Stimulated activated CD4-positive, alpha-beta T cell treated with anti-CD3 and anti-CD28 coated beads, Interleukin-15, amount 100 ng/mL, for 1 hour (primary cell): ENCODE measurements around the gene ARHGEF33.

Experiments
- DNase-seq, 2 donors: peaks; one replicate each; pipeline ENCODE4 v3.0.0-alpha.2; 2020; ENCODE audit warnings: low read depth in 1 of 2, low spot score in 1 of 2

Gene ARHGEF33

DNA sequence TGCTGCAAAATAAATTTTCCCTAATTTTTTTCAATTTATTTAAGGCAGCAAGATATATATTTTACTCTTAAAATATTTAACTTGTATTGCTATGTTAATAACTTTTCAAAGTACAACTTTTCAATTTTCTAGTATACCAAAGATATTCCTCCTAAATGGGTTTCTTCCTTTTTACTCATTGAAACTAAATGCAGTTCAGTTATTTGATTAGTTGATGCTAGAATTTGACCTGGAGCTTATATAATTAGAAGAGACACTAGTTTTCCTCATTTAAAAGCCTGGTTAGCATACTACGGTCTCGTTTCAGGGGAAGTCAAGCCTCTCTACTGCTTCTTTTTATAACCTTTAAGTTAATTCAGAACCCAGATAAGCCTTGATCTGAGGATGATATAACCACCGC, at the start of gene ARHGEF33:
TSS of gene ARHGEF33 (plus strand) at position 301 of the 400 bp plus-strand sequence. CDS start 29,573 bp downstream, outside the sequence.
- DNase-seq = no peak

DNA sequence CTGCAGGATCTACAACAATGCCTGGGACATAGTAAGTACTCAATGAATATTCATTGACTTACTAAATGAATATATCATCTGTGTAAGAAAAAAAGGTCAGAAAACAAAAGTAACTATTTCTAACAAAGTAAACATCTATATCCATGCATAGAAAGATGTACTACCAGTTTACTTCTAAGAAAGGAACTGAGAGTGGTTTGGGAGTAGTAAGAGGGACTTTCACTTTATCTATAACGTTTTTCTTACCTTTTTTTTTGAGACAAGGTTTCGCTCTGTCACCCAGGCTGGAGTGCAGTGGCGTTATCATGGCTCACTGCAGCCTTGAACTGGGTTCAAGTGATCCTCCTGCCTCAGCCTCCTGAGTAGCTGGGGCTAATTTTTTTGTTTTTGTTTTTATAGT, 39.6 kb upstream of the ARHGEF33 start:
- no peak for DNase-seq

DNA sequence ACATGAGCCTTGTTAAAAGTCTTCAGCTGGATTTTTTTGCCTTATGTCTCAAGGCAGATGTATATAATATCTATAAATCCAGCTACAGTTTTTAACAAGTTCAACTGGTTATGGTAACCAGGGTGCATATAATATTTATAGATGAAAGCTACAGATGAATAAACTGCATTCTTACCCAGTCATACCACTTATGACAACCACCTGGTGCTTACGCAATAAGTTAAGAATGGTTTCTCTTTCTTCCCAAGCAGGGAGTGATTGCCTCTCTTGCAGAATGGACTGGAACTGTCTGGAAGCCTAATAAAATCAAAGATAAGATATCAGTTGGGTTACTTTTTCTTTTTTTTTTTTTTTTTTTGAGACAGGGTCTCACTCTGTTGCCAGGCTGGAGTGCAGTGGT, 33.5 kb upstream of the ARHGEF33 start:
- no peak for DNase-seq

DNA sequence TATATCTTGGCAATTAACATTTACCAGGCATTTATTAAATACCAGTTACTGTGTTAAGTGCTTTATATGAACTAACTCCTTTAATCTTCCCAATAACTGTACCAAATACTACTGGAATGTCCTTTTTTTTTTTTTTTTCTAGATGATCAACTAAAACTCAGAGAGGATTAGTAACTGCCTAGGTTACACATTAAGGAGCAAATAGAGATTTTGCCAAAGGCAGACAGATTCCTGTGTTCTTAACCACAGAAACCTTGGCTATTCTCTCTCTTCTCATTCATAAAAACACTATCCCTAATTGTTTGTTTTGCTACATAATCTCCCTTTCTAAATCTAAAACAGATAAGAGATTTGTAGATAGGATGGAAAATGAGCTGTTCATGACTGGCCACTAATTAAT, 27.2 kb upstream of the ARHGEF33 start:
- DNase-seq = no peak

DNA sequence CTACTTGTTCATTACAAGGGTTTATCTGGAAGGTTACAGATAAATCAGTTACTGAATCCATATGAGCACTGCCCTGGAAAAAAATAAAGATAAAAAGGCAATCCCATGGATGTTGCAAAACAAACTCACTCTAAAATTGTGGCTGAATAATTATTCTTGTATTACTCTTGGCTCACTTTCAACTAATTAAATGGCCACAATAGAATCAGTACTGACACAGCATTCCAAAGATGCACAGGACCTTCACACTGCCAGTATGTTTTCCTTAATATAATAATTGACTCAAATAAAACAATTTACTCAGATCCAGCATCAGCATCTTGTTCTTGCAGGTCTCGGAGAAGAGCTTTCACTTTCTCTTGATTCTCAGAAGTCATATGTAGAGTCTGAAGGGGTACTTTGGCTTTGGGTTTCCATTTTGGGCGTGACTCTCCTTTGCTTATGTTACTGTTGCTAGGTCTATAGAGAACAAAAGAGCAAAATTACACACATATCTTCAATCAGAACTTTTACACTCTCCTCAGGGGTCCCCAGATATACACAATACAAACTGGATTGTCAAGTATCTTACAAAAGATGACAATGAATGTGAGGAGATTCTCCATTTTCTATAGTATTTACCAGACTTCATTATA, 26.5 kb upstream of the ARHGEF33 start:
- no peak for DNase-seq

DNA sequence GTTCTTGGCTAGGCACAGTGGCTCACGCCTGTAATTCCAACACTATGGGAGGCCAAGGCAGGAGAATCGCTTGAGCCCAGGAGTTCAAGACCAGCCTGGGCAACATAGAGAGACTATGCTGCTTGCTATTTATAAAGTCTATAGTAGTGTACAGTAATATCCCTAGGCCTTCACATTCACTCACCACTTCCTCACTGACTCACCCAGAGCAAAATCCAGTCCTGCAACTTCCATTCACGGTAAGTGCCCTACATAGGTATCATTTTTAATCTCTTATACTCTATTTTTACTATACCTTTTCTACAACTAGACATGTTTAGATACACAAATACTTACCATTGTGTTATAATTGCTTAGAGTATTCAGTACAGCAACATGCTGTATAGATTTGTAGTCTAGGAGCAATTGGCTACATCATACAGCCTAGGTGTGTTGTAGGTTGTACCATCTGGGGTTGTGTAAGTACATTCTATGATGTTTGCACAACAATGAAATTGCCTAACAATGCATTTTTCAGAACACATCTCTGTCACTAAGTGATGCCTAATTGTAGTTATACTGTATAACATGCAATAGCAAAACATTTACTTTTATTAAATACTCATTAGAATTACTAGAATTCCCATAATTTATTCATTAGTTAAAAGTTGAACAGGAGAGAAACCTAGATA, 22.8 kb upstream of the ARHGEF33 start:
- DNase-seq = no peak

DNA sequence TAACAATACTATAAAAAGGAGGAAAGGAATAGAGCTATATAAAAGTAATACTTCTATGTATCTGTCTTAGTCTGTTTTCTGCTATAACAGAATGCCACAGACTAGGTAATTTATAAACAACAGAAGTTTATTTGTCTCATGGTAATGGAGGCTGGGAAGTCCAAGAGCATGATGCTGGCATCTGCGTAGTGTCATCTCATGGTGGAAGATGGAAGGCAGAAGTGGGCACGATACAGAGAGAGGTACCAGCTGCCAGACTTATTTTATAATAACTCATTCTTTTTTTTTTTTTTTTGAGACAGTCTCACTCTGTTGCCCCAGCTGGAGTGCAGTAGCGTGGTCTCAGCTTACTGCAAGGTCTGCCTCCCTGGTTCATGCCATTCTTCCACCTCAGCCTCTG, 18.2 kb upstream of the ARHGEF33 start:
- DNase-seq = no peak

DNA sequence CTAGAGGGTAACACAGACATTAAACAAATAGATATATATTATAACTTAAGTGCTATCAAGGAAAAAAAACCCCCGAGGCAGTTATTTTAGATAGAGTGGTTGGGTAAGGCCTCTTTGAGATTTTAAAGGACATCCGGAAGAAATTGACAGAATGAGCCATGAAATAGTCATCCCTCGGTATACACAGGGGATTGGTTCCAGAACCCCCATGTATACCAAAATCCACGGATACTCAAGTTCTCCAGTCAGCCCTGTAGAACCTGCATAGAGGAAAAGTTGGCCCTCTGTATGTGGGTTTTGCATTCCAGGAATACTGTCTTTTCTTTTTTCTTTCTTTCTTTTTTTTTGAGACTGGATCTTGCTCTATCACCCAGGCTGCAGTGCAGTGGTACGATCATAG, 15.9 kb upstream of the ARHGEF33 start:
- no peak for DNase-seq

DNA sequence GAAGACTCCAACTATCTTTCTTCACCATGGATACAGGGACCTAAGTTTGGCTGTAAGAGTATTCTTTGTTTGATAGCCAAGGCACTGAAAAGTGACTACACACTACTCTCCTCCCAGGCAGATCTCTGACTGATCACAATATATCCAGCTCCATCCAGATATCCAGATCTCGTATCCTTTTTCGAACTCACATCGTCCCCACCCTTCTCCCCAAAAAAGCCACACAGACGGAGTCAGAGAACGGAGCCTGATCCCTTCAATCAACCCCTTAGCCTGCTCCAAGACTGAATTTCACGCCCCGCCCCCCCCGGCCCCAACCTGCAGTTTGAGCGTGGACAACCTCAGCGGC, 14.5 kb upstream of the ARHGEF33 start:
- DNase-seq = no peak

DNA sequence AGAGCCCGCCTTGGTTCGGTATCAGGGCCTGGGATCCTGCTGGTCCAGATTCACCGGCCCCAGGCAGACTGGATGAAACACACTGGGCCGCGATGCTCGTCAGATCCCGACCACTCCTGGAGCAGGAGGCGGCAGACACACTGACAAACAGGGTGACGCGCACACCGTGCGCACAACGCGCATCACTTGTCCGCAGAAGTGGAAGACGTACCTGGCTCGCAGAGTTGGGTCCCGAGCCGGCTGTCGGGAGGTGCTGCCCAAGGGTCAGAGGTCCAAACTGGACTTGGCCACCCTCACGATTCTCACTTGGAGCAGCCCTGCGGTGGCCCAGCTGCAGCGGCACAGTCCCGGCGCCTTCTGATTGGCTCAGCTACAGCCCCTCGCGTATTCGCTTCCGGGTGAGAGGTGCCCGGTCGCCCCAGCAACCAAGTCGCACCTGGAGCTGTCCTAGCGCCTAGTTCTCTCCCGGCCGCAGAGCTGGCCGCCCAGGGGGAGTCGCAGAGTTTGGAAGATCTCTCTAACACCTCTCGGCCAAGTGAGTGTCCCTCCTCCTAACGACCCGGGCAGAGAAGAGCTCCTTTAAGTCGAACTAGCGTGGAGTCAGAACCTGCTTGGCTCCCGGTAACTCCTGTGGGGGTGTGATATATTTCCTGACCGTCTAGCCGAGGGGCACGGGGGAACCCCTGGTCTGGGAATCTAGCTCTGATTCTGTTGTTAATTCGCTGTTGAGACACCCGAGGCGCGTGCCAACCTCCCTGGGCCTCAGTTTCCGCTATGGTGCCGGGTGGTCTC, 13.9 kb upstream of the ARHGEF33 start, which contains the start of the genes DHX57 and MORN2:
TSS of gene DHX57 (minus strand) at position 359 of the 792 bp plus-strand sequence. CDS start 7,529 bp downstream, outside the sequence.
TSS of gene MORN2 (plus strand) at position 401 of the 792 bp plus-strand sequence.
- peak; percentile 58 to 66 for DNase-seq

DNA sequence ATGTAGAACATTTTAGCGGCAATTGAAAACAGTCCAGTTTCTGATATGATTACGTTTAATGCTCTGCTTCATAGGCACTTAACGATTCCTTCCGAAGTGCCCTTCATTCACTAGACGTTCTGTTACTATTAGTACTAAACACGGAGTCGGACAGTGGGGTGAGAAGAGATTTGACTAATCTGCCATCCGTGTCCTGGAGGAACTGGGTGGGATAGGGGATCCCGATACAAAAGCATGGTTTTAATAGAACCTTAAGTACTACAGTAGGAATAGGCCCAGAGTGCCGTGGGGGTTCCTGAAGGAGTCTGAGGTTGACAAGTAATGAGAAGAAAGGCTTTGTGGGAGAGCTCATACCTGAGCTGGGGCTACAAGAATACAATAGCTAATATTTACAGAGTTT, 13.3 kb upstream of the ARHGEF33 start:
- DNase-seq = no peak

DNA sequence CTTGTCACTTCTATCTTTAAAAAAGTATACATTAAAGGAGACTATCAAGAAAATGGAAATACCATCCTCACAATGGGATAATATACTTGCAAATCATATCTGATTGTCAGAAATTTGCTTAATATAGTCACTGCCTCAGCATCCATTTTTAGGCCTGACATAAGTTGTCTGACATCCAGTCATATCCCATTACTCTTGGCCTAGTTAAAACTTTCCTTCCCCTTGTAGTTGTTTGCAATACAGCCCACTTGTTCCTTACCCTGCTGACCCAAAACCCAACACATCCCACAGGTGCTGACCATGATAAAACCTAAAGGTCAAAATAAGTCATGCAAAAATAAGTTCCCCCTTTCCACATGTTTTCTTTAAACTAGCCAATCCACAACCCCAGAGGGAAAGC, 3.6 kb upstream of the ARHGEF33 start:
- no peak for DNase-seq

DNA sequence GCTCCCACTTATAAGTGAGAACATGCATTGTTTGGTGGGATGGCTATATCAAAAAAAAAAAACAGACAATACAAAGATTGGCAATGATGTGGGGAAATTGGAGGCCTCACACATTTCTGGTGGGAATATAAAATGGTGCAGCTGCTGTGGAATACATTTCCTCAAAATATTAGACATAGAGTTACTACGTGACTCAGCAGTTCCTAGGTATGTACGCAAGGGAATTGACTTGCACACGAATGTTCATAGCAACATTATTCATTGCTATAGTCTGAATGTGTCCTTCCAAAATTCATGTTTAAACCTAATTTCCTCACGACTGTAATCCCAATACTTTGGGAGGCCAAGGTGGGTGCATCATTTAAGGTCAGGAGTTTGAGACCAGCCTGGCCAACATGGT, 2.3 kb upstream of the ARHGEF33 start:
- DNase-seq = no peak

DNA sequence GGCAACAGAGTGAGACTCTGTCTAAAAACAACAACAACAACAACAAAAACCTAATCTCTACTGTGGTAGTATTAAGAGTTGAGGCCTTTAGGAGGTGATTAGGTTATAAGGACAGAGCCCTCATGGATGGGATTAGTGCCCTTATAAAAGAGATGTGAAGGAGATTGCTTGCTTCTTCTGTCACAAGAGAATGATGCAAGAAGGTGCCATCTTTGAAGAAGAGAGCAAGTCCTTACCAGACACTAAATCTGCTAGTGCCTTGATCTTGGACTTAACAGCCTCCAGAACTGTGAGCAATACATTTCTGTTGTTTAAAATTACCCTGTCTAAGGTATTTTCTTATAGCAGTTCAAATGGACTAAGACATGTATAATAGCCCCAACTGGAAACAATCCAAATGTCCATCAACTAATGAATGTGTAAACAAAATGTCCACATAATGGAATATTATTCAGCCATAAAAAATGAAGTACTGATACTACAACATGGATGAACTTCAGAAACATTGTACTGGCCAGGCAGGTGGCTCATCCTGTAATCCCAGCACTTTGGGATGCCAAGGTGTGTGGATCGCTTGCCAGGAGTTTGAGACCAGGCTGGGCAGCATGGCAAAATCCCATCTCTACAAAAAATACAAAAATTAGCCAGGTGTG, 1.6 kb upstream of the ARHGEF33 start:
- no peak for DNase-seq

DNA sequence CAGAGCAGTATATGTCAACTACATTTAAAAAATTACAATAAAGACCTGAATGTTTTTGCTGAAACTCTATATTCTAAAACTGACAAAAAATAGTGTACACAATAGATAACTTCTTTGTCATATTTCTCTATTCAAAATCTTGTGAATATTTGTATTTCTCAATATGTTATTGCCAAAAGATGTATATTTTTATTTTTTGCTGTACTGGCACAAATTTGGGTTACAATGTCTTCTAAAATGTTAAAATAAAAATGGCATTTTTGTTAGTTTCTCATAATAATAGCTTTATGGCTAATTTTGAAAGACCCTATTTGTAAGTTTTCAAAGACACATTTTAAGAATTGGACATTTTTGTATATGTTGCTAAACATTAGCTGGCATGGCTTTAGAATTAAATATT, 630 bp upstream of the ARHGEF33 start:
- no peak for DNase-seq

DNA sequence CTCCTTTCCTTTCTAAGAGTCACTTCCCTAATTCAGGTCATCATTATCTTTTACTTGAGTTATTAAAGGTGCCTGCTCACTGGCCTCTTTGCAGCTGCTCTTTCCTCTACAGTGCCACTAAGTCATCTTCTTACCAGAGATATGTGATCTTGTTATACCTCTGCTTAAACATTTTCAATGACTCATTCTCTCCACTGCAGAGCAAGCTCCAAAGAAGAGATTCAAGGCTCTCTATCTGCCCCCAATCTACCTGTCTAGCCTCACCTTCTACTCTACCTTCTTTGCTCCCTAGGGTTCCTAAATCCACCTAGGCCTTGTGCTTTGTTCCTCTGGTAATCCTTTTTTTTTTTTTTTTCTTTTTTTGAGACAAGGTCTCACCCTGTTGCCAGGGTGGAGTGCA, 3.1 kb downstream of the ARHGEF33 start:
- no peak for DNase-seq

DNA sequence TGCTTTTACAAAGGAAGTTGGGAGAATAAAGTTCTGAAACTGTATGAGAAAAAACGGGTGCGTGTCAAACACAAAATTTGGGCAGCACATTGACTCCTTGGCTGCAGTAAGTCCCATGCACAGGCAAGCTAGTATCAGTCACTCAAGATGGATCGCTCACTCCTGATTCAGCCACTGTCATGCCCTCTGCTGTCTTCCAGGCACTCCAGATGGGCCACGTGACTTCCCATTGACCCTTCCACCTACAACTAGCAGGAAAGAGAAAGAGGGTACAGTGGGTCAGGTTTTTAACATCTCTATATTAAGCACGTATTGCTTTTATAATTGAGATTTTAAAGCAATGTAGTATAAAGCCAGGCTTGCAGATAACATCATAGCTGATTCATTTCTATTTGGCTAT, 8.6 kb downstream of the ARHGEF33 start:
- DNase-seq = no peak

DNA sequence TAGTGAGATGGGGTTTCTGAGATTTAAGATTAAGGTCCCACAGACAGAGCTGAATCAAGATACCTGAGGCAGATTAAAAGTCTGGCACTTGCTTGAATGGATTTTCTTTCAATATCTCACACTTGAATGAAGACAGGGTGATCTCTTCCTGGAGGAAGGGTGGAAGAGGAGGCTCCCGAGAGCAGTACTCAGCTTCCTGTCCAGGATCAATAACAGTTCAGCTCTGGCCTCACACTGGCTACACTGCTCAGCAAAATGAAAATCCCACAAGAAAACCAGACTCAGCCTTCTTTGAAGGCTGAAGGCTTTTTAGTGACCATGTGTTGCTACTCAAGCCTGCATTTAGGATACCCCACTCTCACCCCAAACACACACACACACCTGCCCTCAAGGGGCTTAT, 11.1 kb downstream of the ARHGEF33 start:
- DNase-seq = no peak

DNA sequence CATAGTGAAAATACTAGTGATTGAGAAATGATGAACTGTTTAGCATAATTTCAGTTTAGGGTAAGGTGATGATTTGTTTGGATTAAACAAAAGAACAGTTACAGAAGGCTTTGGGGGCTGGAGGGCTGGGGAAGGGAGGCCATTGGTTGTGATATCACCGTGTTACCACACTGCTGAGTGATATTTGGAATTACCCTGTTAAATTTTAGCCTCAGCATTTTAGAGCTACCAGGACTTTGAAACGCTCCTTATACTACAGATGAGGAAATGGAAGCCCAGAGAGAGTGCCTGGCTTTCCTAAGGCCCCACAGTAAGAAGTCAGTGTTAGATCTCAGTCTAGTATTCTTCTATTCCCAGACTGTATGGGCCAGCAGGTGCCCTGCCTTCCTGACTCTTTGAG, 15.6 kb downstream of the ARHGEF33 start:
- no peak for DNase-seq

DNA sequence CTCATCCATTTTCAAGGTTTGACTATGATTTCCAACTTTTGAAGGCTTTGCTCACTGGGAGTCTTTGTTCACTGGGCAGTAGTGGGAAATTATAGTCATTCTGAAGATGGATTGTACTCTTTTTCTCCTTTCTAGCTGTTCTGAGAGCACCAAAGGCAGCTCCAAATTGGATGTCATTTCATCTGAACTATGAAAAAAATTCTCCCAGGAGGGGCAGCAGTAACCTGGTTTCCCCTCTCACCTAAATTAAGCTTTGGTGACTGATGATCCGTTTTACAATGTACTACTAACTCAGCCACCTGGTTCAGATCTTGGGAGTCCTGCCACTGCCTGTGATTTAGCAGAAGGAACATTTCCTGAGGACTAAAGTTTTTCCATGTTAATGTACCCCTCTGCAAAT, 17.6 kb downstream of the ARHGEF33 start:
- no peak for DNase-seq

DNA sequence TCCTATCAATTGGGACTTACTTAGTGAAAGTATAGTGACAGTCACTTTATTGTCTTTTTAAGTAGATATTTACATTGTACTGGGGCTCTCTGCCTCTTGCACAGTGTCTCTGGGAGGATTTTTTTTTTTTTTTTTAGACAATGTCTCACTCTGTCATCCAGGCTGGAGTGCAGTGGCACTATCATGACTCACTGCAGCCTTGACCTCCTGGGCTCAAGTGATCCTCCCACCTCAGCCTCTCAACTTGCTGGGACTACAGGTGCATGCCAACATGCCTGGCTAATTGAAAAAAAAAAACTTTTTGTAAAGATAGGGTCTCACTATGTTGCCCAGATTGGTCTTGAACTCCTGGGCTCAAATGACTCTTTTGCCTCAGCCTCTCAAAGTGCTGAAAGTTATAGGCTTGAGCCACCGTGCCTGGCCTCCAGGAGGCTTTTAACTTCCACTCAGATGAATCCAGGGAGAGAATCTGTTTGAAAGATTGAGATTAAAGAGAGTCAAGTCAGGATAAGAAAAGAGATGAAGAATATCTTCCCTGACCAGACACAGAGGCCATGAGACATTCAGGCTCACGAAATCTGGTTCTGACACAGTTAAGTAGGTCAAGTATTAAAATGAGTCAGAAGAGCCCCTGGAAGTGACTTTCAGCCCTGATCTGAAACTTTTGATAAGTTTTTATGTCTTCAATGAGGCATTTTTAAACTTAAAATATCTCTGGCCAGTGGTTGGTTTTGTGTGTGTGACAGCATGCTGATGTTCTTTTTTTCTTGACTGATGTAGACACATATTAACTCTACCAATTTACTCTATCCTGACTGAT, 18.3 kb downstream of the ARHGEF33 start:
- DNase-seq = no peak
